GM12878 (cell line): ENCODE results near the gene VASH1. TPM values are rescaled to one million over a fixed set of nuclear protein-coding genes. Genes with fewer than 3 reads are reported as not detected.

Source experiments
- ATAC-seq: fragments of 200-7000 bp; cut with Tn5 transposase; 3 replicates; pipeline ENCODE4 v1.9.1; 2020; ENCODE audit warnings: mild to moderate bottlenecking, moderate library complexity
- BruUV-seq: library from RNA; stranded (reverse); fragments of 400-500 nt; replicated peaks from 2 replicates; lab custom pipeline; 2021; lab: Mats Ljungman, UMichigan
- CTCF ChIA-PET: fragments of 300-600 bp; sonication (Branson Sonifier 250); formaldehyde crosslinking; extraction: SDS; loops from one replicate; lab custom pipeline; 2021; ENCODE audit warnings: inconsistent platforms; lab: Yijun Ruan, JAX
- POLR2A ChIA-PET: fragments of 350-600 bp; formaldehyde crosslinking; extraction: SDS; loops from one replicate; lab custom pipeline; 2021; ENCODE audit warnings: inconsistent platforms; lab: Charles Lee
- RAD21 ChIA-PET: fragments of 300-600 bp; sonication (Branson Sonifier 250); formaldehyde crosslinking; loops from one replicate; lab custom pipeline; 2023; ENCODE audit warnings: antibody characterized with exemption; ENCODE audit not compliant: unreplicated experiment; lab: Charles Lee
- SMC1A ChIA-PET: fragments of 300-600 bp; sonication (Branson Sonifier 250); formaldehyde crosslinking; loops from one replicate; lab custom pipeline; 2023; ENCODE audit not compliant: unreplicated experiment, uncharacterized antibody; lab: Charles Lee
- DNase-seq: peaks from one replicate; pipeline ENCODE4 v3.0.0-alpha.2; 2011; ENCODE audit warnings: low read depth, low spot score
- FAIRE-seq: peaks from 3 replicates; lab custom pipeline; 2011; peaks lifted over from hg19 to GRCh38; lab: Jason Lieb, UNC
- H2AFZ ChIP-seq: 2 replicates; pipeline ENCODE4 v1.6.0; 2011; ENCODE audit warnings: low read depth, low read length, control low read depth; ENCODE audit not compliant: control insufficient read depth
- H3K27ac ChIP-seq: 2 replicates; pipeline ENCODE4 v1.5.1; 2011; ENCODE audit warnings: control low read depth; ENCODE audit not compliant: control insufficient read depth, insufficient read depth
- H3K27me3 ChIP-seq, 2 experiments: replicated peaks in 1 of 2; 2 replicates each; pipeline versions ENCODE4 v1.6.0 to v1.6.1; 2011; ENCODE audit warnings: low read length in 1 of 2; ENCODE audit not compliant: control insufficient read depth in 2 of 2, insufficient read depth in 2 of 2
- H3K36me3 ChIP-seq, 2 experiments: 2 replicates each; pipeline ENCODE4 v1.5.1; 2011; ENCODE audit warnings: low read length in 1 of 2; ENCODE audit not compliant: control insufficient read depth in 2 of 2, insufficient read depth in 2 of 2
- H3K4me1 ChIP-seq: 2 replicates; pipeline ENCODE4 v1.6.1; 2011; ENCODE audit warnings: mild to moderate bottlenecking, low read length, moderate library complexity, mixed read lengths; ENCODE audit not compliant: control insufficient read depth, insufficient read depth
- H3K4me2 ChIP-seq: 2 replicates; pipeline ENCODE4 v1.6.0; 2011; ENCODE audit warnings: control low read depth; ENCODE audit not compliant: control insufficient read depth, insufficient read depth
- H3K4me3 ChIP-seq: fragments of 200-600 bp; sonication (generic); 2 replicates; pipeline ENCODE4 v1.5.1; 2016
- H3K79me2 ChIP-seq: 2 replicates; pipeline ENCODE4 v1.6.0; 2011; ENCODE audit warnings: low read length; ENCODE audit not compliant: control insufficient read depth, insufficient read depth
- H3K9ac ChIP-seq: 2 replicates; pipeline ENCODE4 v1.8.0; 2011; ENCODE audit warnings: low read length, control low read depth, mixed read lengths; ENCODE audit not compliant: control insufficient read depth, insufficient read depth
- H3K9me3 ChIP-seq: replicated peaks from 3 replicates; pipeline ENCODE4 v1.5.1; 2011; ENCODE audit warnings: mild to moderate bottlenecking, low read length; ENCODE audit not compliant: control insufficient read depth, insufficient read depth
- H4K20me1 ChIP-seq: 2 replicates; pipeline ENCODE4 v1.6.0; 2011; ENCODE audit not compliant: control insufficient read depth, insufficient read depth
- BACH1 ChIP-seq: fragments of 450-650 bp; IDR thresholded peaks from 2 replicates; pipeline ENCODE4 v1.6.1; 2017; ENCODE audit warnings: mild to moderate bottlenecking, borderline replicate concordance
- BHLHE40 ChIP-seq, 2 experiments: fragments of 450-650 bp in 1 of 2; IDR thresholded peaks; 2 replicates each; pipeline ENCODE4 v1.6.1; 2011 to 2017; ENCODE audit warnings: low read depth in 2 of 2, borderline replicate concordance in 1 of 2, improper control_type of control experiment in 1 of 2, low read length in 1 of 2, mild to moderate bottlenecking in 1 of 2
- CBX3 ChIP-seq: fragments of 200-600 bp; sonication (generic); IDR thresholded peaks from 2 replicates; pipeline ENCODE4 v1.6.1; 2016; ENCODE audit warnings: low read depth, borderline replicate concordance
- PAX8 ChIP-seq: fragments of 450-650 bp; IDR thresholded peaks from 2 replicates; pipeline ENCODE4 v1.6.1; 2017; ENCODE audit warnings: mild to moderate bottlenecking, moderate library complexity
- RCOR1 ChIP-seq: conservative IDR thresholded peaks from 2 replicates; pipeline ENCODE4 v1.6.1; 2012; ENCODE audit warnings: low read depth, low read length, improper control_type of control experiment
- TAF1 ChIP-seq: IDR thresholded peaks from 2 replicates; pipeline ENCODE4 v1.6.1; 2011; ENCODE audit warnings: mild to moderate bottlenecking, low read depth, low read length, borderline replicate concordance
- TCF7 ChIP-seq: IDR thresholded peaks from 2 replicates; pipeline ENCODE4 v1.6.1; 2014; ENCODE audit warnings: antibody characterized with exemption, borderline replicate concordance
- ZNF217 ChIP-seq: fragments of 450-650 bp; IDR thresholded peaks from 2 replicates; pipeline ENCODE4 v1.6.1; 2017; ENCODE audit warnings: antibody characterized with exemption, mild to moderate bottlenecking
- ZNF622 ChIP-seq: fragments of 450-650 bp; IDR thresholded peaks from 2 replicates; pipeline ENCODE4 v1.6.1; 2017; ENCODE audit warnings: mild to moderate bottlenecking, inconsistent platforms
- ZSCAN29 ChIP-seq: fragments of 450-650 bp; IDR thresholded peaks from 2 replicates; pipeline ENCODE4 v1.6.1; 2017; ENCODE audit warnings: mild to moderate bottlenecking, moderate library complexity
- WGBS: methylation state at CpG from one replicate; pipeline ENCODE4 v1.1.6; 2016; ENCODE audit warnings: low lambda C conversion rate; ENCODE audit not compliant: insufficient replicate concordance, insufficient coverage; ENCODE audit errors: missing lambda C conversion rate; 5-methylcytosine and 5-hydroxymethylcytosine counted together
- in situ Hi-C: fragments of 300-500 bp; cut with MboI; formaldehyde crosslinking; loops from 9 replicates; pipeline ENCODE4 v1.14.3; 2018; ENCODE audit warnings: mixed read lengths
- intact Hi-C: fragments of 100-400 bp; cut with micrococcal nuclease; formaldehyde crosslinking; loops from one replicate; pipeline ENCODE4 v1.14.2; 2022; ENCODE audit not compliant: unreplicated experiment
- polyA plus RNA-seq, 11 experiments: library from polyadenylated mRNA; depleted of rRNA in 4 of 11; unstranded in 6 of 11; stranded (reverse) in 5 of 11; fragments of >200 nt; fragmentation: Nextera tagmentation in 4 of 11; fragmentation: Illumina TruSeq in 1 of 11; extraction: Ambion mirVana in 4 of 11; extraction: Trizol in 1 of 11; gene quantifications; 1 replicate in 1 of 11; 2 replicates in 10 of 11; pipeline versions ENCODE4 v1.2.1 to v1.2.3, GENCODE V29; 2011 to 2016; ENCODE audit warnings: inconsistent platforms in 2 of 11, missing spikeins in 2 of 11, low read depth in 1 of 11
- total RNA-seq, 4 experiments: library from RNA; depleted of rRNA in 3 of 4; stranded (reverse); fragments of >200 nt in 3 of 4; fragmentation: Illumina TruSeq in 1 of 4; extraction: Trizol in 1 of 4; gene quantifications; 2 replicates each; pipeline versions ENCODE4 v1.2.1 to v1.2.3, GENCODE V29; 2013 to 2021

VASH1 gene
- total and polyA plus RNA-seq, 10 of the 15 experiments (the other 5 are each of a cell fraction or from before 2014, with no cell fraction given), result 0.06 to 2.3 (median 0.53) TPM

DNA sequence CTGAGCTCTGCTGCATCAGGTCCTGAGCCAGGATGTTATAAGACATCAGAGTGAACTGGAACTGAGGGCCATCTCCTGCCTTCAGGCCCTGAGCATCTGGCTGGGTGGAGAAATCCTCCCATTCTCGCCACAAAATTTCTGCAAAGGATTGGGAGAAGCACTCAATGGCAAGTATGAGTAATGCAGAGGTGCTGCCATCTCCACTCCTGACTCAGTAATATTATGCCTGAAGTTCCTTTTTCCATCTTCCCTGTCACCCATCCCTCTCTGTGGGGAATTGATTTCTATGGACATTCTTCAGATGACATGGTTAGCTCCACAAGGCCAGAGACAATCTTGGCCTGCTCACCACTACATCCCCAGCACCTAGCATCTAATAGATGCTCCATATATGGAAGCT, 46.7 kb downstream of the VASH1 start:
- no peak for DNase-seq
- H3K9ac ChIP-seq, result no peak overlapping the region
- no peak overlapping the region for H3K4me2 ChIP-seq
- 92% methylated on average over 1 of the region's 1 CpG for WGBS
- H3K27ac ChIP-seq, result no peak overlapping the region
- H3K4me3 ChIP-seq, result no peak overlapping the region
- intact Hi-C loops (no loop called here), in situ Hi-C loops (no loop called here)
- no peaks in the 10 kb centered on the region for H4K20me1 ChIP-seq
- SMC1A ChIA-PET, result interaction anchor here (1.0 kb wide), 1 partner anchor 43 kb away, joined by 3 read pairs; no protein-coding TSS in a partner anchor
- no peaks in the 10 kb centered on the region for H3K27me3 ChIP-seq
- no peaks in the 10 kb centered on the region for H3K4me1 ChIP-seq
- FAIRE-seq, result no peak
- POLR2A ChIA-PET, result no interaction called here
- peaks cover 7% of the 10 kb centered on the region for H3K79me2 ChIP-seq
- peaks cover 0 to 5% of the 10 kb centered on the region in 2 experiments; a peak in 2 of 4 replicates for H3K36me3 ChIP-seq
- no peaks in the 10 kb centered on the region for H3K9me3 ChIP-seq
- BruUV-seq, result no TSS peak
- no peak overlapping the region for H2AFZ ChIP-seq
- RAD21 ChIA-PET, result interaction anchor here (1.4 to 1.9 kb wide), 2 partner anchors 24 to 98 kb away, joined by 4 read pairs; no protein-coding TSS in a partner anchor
- no peak for ATAC-seq
- no peak for TF ChIP-seq ZNF217
- no peak for TF ChIP-seq ZSCAN29
- TF ChIP-seq CBX3, result no peak
- TF ChIP-seq ZNF622, result no peak
- TF ChIP-seq BHLHE40 (IDR thresholded peaks at IDR 0.05; ENCODE audit: borderline replicate concordance in 1 of 2, low read depth in 2 of 2, low read length in 1 of 2), result no peak
- TF ChIP-seq TCF7, result no peak
- no peak for TF ChIP-seq TAF1
- no peak for TF ChIP-seq RCOR1
- TF ChIP-seq BACH1, result no peak
- no peak for TF ChIP-seq PAX8
- CTCF ChIA-PET, result interaction anchor here (1.1 to 8.5 kb wide), 4 partner anchors 10 to 98 kb away, joined by 3 to 132 read pairs (median 4); no protein-coding TSS in a partner anchor
